H1 (cell line): Measurements from ENCODE around the gene USP1. TPM values are rescaled to one million over a fixed set of nuclear protein-coding genes. Genes with fewer than 3 reads are reported as not detected.

Source experiments
- CTCF ChIA-PET: fragments of 300-600 bp; sonication (Branson Sonifier 250); formaldehyde crosslinking; loops from one replicate; lab custom pipeline; 2021; ENCODE audit not compliant: partially characterized antibody; lab: Charles Lee
- POLR2A ChIA-PET: fragments of 300-600 bp; sonication (Branson Sonifier 250); formaldehyde crosslinking; loops from one replicate; lab custom pipeline; 2021; ENCODE audit warnings: inconsistent platforms; ENCODE audit not compliant: partially characterized antibody; lab: Charles Lee
- DNase-seq, 2 experiments: peaks; one replicate each; pipeline versions ENCODE4 v3.0.0 to v3.0.0-alpha.2; 2010 to 2022; ENCODE audit warnings: low spot score in 2 of 2, low read depth in 1 of 2, mixed read lengths in 1 of 2
- FAIRE-seq: peaks from 2 replicates; lab custom pipeline; 2011; peaks lifted over from hg19 to GRCh38; lab: Jason Lieb, UNC
- H2AFZ ChIP-seq: 2 replicates; pipeline ENCODE4 v1.8.1; 2012; ENCODE audit warnings: low read length, inconsistent platforms
- H2AK5ac ChIP-seq: 2 replicates; pipeline ENCODE4 v1.6.1; 2013; ENCODE audit warnings: low read depth, low read length
- H2BK120ac ChIP-seq: replicated peaks from 2 replicates; pipeline ENCODE3; 2013; ENCODE audit warnings: low read depth, low read length, inconsistent platforms
- H2BK12ac ChIP-seq: 2 replicates; pipeline ENCODE4 v1.6.1; 2013; ENCODE audit warnings: low read depth, low read length
- H2BK15ac ChIP-seq: 2 replicates; pipeline ENCODE4 v1.6.1; 2013; ENCODE audit warnings: low read length
- H2BK20ac ChIP-seq: 2 replicates; pipeline ENCODE4 v1.6.1; 2013; ENCODE audit warnings: low read length
- H2BK5ac ChIP-seq: 2 replicates; pipeline ENCODE4 v1.6.1; 2013; ENCODE audit warnings: low read depth, low read length
- H3K14ac ChIP-seq: 2 replicates; pipeline ENCODE4 v1.6.1; 2013; ENCODE audit warnings: inconsistent platforms; ENCODE audit not compliant: insufficient read length
- H3K18ac ChIP-seq: 2 replicates; pipeline ENCODE4 v1.6.1; 2013; ENCODE audit warnings: low read length; ENCODE audit errors: extremely low read depth
- H3K23ac ChIP-seq: 2 replicates; pipeline ENCODE4 v1.6.1; 2013; ENCODE audit warnings: inconsistent platforms; ENCODE audit not compliant: insufficient read length
- H3K23me2 ChIP-seq: 2 replicates; pipeline ENCODE4 v1.6.1; 2013; ENCODE audit warnings: low read depth, low read length
- H3K27ac ChIP-seq: 2 replicates; pipeline ENCODE4 v1.6.1; 2011; ENCODE audit warnings: low read depth, low read length, inconsistent platforms
- H3K27me3 ChIP-seq, 4 experiments: replicated peaks in 1 of 4; 1 replicate in 1 of 4; 2 replicates in 3 of 4; pipeline versions ENCODE4 v1.6.1 to v1.8.1; 2011 to 2013; ENCODE audit warnings: low read length in 3 of 4, mild to moderate bottlenecking in 3 of 4, inconsistent platforms in 2 of 4, mixed read lengths in 2 of 4, moderate library complexity in 1 of 4; ENCODE audit not compliant: control insufficient read depth in 3 of 4, insufficient read depth in 3 of 4; ENCODE audit errors: extremely low read depth in 1 of 4
- H3K36me3 ChIP-seq, 4 experiments: 2 replicates each; pipeline versions ENCODE4 v1.6.1 to v1.8.1; 2011 to 2013; ENCODE audit warnings: mild to moderate bottlenecking in 4 of 4, low read length in 3 of 4, moderate library complexity in 2 of 4, control low read depth in 1 of 4, inconsistent platforms in 1 of 4; ENCODE audit not compliant: insufficient read depth in 4 of 4, control insufficient read depth in 2 of 4
- H3K4ac ChIP-seq: replicated peaks from 2 replicates; pipeline ENCODE3; 2013; ENCODE audit warnings: low read length, low read depth, mixed read lengths, inconsistent platforms; ENCODE audit not compliant: insufficient read length
- H3K4me1 ChIP-seq, 4 experiments: replicated peaks in 1 of 4; 1 replicate in 1 of 4; 2 replicates in 3 of 4; pipeline versions ENCODE4 v1.6.1 to v1.8.1; 2011 to 2013; ENCODE audit warnings: low read length in 3 of 4, inconsistent platforms in 2 of 4, mixed read lengths in 1 of 4; ENCODE audit not compliant: insufficient read depth in 4 of 4, control insufficient read depth in 3 of 4
- H3K4me2 ChIP-seq, 2 experiments: 2 replicates each; pipeline versions ENCODE4 v1.6.1 to v1.8.1; 2011 to 2013; ENCODE audit warnings: low read depth in 2 of 2, low read length in 2 of 2, control low read depth in 1 of 2, inconsistent platforms in 1 of 2, mild to moderate bottlenecking in 1 of 2; ENCODE audit not compliant: insufficient read depth in 1 of 2
- H3K4me3 ChIP-seq, 4 experiments: fragments of 200-600, 300-600 bp in 1 of 4; sonication (generic), shearing (Covaris generic), sonication (Bioruptor Twin) in 1 of 4; 2 replicates each; pipeline versions ENCODE4 v1.5.1 to v1.8.1; 2011 to 2016; ENCODE audit warnings: low read length in 4 of 4, low read depth in 3 of 4, control low read depth in 2 of 4, inconsistent platforms in 2 of 4, mild to moderate bottlenecking in 2 of 4, mixed read lengths in 1 of 4, moderate library complexity in 1 of 4; ENCODE audit not compliant: insufficient read depth in 2 of 4; ENCODE audit errors: extremely low read depth in 1 of 4
- H3K56ac ChIP-seq: replicated peaks from 2 replicates; pipeline ENCODE3; 2013; ENCODE audit warnings: low read depth, mild to moderate bottlenecking, mixed read lengths, low read length, inconsistent platforms; ENCODE audit not compliant: insufficient read length
- H3K79me1 ChIP-seq: 2 replicates; pipeline ENCODE4 v1.6.1; 2013; ENCODE audit warnings: low read depth, low read length, control low read depth
- H3K79me2 ChIP-seq, 2 experiments: 2 replicates each; pipeline versions ENCODE4 v1.6.1 to v1.8.1; 2012 to 2013; ENCODE audit warnings: low read length in 2 of 2, mild to moderate bottlenecking in 2 of 2, inconsistent platforms in 1 of 2; ENCODE audit not compliant: insufficient read depth in 2 of 2, control insufficient read depth in 1 of 2
- H3K9ac ChIP-seq, 4 experiments: replicated peaks in 1 of 4; 1 replicate in 1 of 4; 2 replicates in 3 of 4; pipeline versions ENCODE4 v1.6.1 to v1.8.1; 2011 to 2013; ENCODE audit warnings: low read depth in 3 of 4, low read length in 3 of 4, control low read depth in 2 of 4, mild to moderate bottlenecking in 2 of 4, moderate library complexity in 2 of 4, inconsistent platforms in 1 of 4; ENCODE audit errors: extremely low read depth in 1 of 4
- H3K9me3 ChIP-seq, 2 experiments: 2 replicates each; pipeline versions ENCODE4 v1.6.1 to v1.8.1; 2012 to 2013; ENCODE audit warnings: mild to moderate bottlenecking in 2 of 2, moderate library complexity in 2 of 2, control low read depth in 1 of 2, inconsistent platforms in 1 of 2, low read depth in 1 of 2, low read length in 1 of 2, mixed read lengths in 1 of 2; ENCODE audit not compliant: insufficient read depth in 2 of 2
- H4K20me1 ChIP-seq, 2 experiments: replicated peaks in 1 of 2; 2 replicates each; pipeline versions ENCODE3 to v1.8.1; 2011 to 2013; ENCODE audit warnings: inconsistent platforms in 2 of 2, low read length in 2 of 2, mild to moderate bottlenecking in 1 of 2; ENCODE audit not compliant: insufficient read depth in 2 of 2, control insufficient read depth in 1 of 2
- H4K5ac ChIP-seq: 2 replicates; pipeline ENCODE4 v1.6.1; 2013; ENCODE audit warnings: low read length, low read depth, mixed read lengths, inconsistent platforms; ENCODE audit not compliant: insufficient read length
- H4K8ac ChIP-seq: 2 replicates; pipeline ENCODE4 v1.8.0; 2013; ENCODE audit warnings: mild to moderate bottlenecking, moderate library complexity, low read length, inconsistent platforms; ENCODE audit not compliant: insufficient read depth; ENCODE audit errors: extremely low read depth
- H4K91ac ChIP-seq: replicated peaks from 2 replicates; pipeline ENCODE3; 2013; ENCODE audit warnings: low read length, mixed read lengths, inconsistent platforms; ENCODE audit not compliant: insufficient read length
- ASH2L ChIP-seq: fragments of 200-600, 300-600 bp; sonication (generic); IDR thresholded peaks from one replicate; pipeline ENCODE4 v1.7.1; 2017; ENCODE audit warnings: low read length
- GTF2F1 ChIP-seq: IDR thresholded peaks from 2 replicates; pipeline ENCODE4 v1.6.1; 2012; ENCODE audit warnings: low read depth, low read length, improper control_type of control experiment, borderline replicate concordance
- JUND ChIP-seq: IDR thresholded peaks from 2 replicates; pipeline ENCODE4 v1.6.1; 2011; ENCODE audit warnings: mild to moderate bottlenecking, improper control_type of control experiment, low read length
- KDM5A ChIP-seq: fragments of 200-600 bp; IDR thresholded peaks from 2 replicates; pipeline ENCODE4 v1.7.1; 2012; ENCODE audit warnings: mild to moderate bottlenecking, low read length, inconsistent platforms, mixed read lengths
- NANOG ChIP-seq: IDR thresholded peaks from 2 replicates; pipeline ENCODE4 v1.6.1; 2011; ENCODE audit warnings: low read length, low read depth, mild to moderate bottlenecking, inconsistent platforms; ENCODE audit not compliant: insufficient read depth, poor library complexity, severe bottlenecking
- POU5F1 ChIP-seq: IDR thresholded peaks from 2 replicates; pipeline ENCODE4 v1.6.1; 2011; ENCODE audit warnings: low read depth, mild to moderate bottlenecking, low read length, moderate library complexity
- RFX5 ChIP-seq: IDR thresholded peaks from 2 replicates; pipeline ENCODE4 v1.6.1; 2011; ENCODE audit warnings: low read depth, low read length, improper control_type of control experiment, borderline replicate concordance
- SIN3A ChIP-seq, 2 experiments: IDR thresholded peaks in 1 of 2; conservative IDR thresholded peaks in 1 of 2; 2 replicates each; pipeline ENCODE4 v1.6.1; 2011 to 2012; ENCODE audit warnings: low read length in 2 of 2, improper control_type of control experiment in 1 of 2, low read depth in 1 of 2, mild to moderate bottlenecking in 1 of 2
- SIRT6 ChIP-seq: IDR thresholded peaks from one replicate; pipeline ENCODE4 v1.7.1; 2012; ENCODE audit warnings: low read length, inconsistent platforms
- TAF7 ChIP-seq: optimal IDR thresholded peaks from 2 replicates; pipeline ENCODE3; 2011; ENCODE audit warnings: low read depth, mild to moderate bottlenecking, inconsistent platforms, low read length, moderate library complexity, borderline replicate concordance
- ZNF274 ChIP-seq: IDR thresholded peaks from 2 replicates; pipeline ENCODE4 v1.7.0; 2012; ENCODE audit warnings: low read length, borderline replicate concordance; ENCODE audit errors: extremely low read depth
- WGBS, 2 experiments: shearing (Covaris generic) in 1 of 2; methylation state at CpG; one replicate each; pipeline versions ENCODE4 v1.1.6 to v1.1.7; 2013 to 2015; ENCODE audit warnings: low lambda C conversion rate in 2 of 2, mixed read lengths in 2 of 2, inconsistent platforms in 1 of 2, low coverage in 1 of 2, missing lambda C conversion rate in 1 of 2; ENCODE audit not compliant: insufficient replicate concordance in 2 of 2, insufficient coverage in 1 of 2, insufficient read length in 1 of 2; ENCODE audit errors: extremely low coverage in 1 of 2, missing lambda C conversion rate in 1 of 2; 5-methylcytosine and 5-hydroxymethylcytosine counted together
- polyA plus RNA-seq, 7 experiments: library from polyadenylated mRNA; depleted of rRNA in 3 of 7; stranded (reverse) in 5 of 7; unstranded in 2 of 7; fragments of >200 nt in 5 of 7; fragments of 200-250 nt in 2 of 7; gene quantifications; 1 replicate in 5 of 7; 2 replicates in 1 of 7; 4 replicates in 1 of 7; pipeline versions ENCODE4 v1.2.1 to v1.2.3, GENCODE V29; 2011 to 2013; ENCODE audit warnings: missing spikeins in 2 of 7, mixed read lengths in 2 of 7
- total RNA-seq: library from RNA; stranded (reverse); fragmentation: NEBNext Ultra II Directional; extraction: Animal tissue kit (Norgen Biotek cat#: 25700); gene quantifications from 2 replicates; pipeline ENCODE4 v1.2.1, GENCODE V29; 2021
- TF ChIP-seq, protein P1 (sequence below), 3 experiments: IDR thresholded peaks; 1 replicate in 2 of 3; 2 replicates in 1 of 3; pipeline versions ENCODE4 v1.5.1 to v1.6.1; 2011; ENCODE audit warnings: low read length in 3 of 3, mild to moderate bottlenecking in 3 of 3, inconsistent platforms in 2 of 3, low read depth in 1 of 3, moderate library complexity in 1 of 3; ENCODE audit not compliant: insufficient read depth in 1 of 3; ENCODE audit errors: control extremely low read depth in 1 of 3

USP1 gene
- total and polyA plus RNA-seq, 2 of the 8 experiments (the other 6 are each of a cell fraction or from before 2014, with no cell fraction given) = 9.1 to 49.6 TPM

- Histone ChIP-seq H2BK5ac (no peak overlapping the region), H3K23ac (no peak overlapping the region), H4K20me1 (peaks cover 0 to 2% of the 10 kb centered on the region in 2 experiments), H2AFZ (no peak overlapping the region), H2BK15ac (no peak overlapping the region), H3K23me2 (no peaks in the 10 kb centered on the region), H3K9me3 (no peaks in the 10 kb centered on the region), H3K4ac (no peak overlapping the region), H2BK20ac (no peak overlapping the region), H3K4me2 (no peak overlapping the region), H2AK5ac (no peak overlapping the region), H4K91ac (no peak overlapping the region), H3K56ac (no peak overlapping the region), H3K14ac (no peak overlapping the region), H3K27ac (no peak overlapping the region), H3K36me3 (peaks cover 10 to 83% (median 43%) of the 10 kb centered on the region in 4 experiments), H3K27me3 (no peaks in the 10 kb centered on the region), H3K9ac (no peak overlapping the region), H4K8ac (no peak overlapping the region), H3K79me1 (no peaks in the 10 kb centered on the region), H3K4me1 (no peaks in the 10 kb centered on the region), H2BK120ac (no peak overlapping the region), H3K18ac (no peak overlapping the region), H2BK12ac (no peak overlapping the region), H3K79me2 (peaks cover 0 to 1% of the 10 kb centered on the region in 2 experiments; a peak in 2 of 4 replicates), H4K5ac (no peak overlapping the region), H3K4me3 (no peak overlapping the region)
- 94% methylated on average over 2 of the region's 2 CpGs; no CpG with 5 or more reads in 1 of the 2 experiments for WGBS, 2 experiments
- POLR2A ChIA-PET = interaction anchor here (0.9 kb wide), 1 partner anchor 11 kb away, joined by 3 read pairs; no protein-coding TSS in a partner anchor
- CTCF ChIA-PET = no interaction called here
- DNase-seq (no peak), FAIRE-seq (no peak)
- no peak for TF ChIP-seq POU5F1
- no peak for TF ChIP-seq ZNF274
- TF ChIP-seq SIRT6 = no peak
- TF ChIP-seq RFX5 = no peak
- no peak for TF ChIP-seq JUND
- no peak for TF ChIP-seq NANOG
- TF ChIP-seq, protein P1, sequence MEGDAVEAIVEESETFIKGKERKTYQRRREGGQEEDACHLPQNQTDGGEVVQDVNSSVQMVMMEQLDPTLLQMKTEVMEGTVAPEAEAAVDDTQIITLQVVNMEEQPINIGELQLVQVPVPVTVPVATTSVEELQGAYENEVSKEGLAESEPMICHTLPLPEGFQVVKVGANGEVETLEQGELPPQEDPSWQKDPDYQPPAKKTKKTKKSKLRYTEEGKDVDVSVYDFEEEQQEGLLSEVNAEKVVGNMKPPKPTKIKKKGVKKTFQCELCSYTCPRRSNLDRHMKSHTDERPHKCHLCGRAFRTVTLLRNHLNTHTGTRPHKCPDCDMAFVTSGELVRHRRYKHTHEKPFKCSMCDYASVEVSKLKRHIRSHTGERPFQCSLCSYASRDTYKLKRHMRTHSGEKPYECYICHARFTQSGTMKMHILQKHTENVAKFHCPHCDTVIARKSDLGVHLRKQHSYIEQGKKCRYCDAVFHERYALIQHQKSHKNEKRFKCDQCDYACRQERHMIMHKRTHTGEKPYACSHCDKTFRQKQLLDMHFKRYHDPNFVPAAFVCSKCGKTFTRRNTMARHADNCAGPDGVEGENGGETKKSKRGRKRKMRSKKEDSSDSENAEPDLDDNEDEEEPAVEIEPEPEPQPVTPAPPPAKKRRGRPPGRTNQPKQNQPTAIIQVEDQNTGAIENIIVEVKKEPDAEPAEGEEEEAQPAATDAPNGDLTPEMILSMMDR (IDR thresholded peaks at IDR 0.05; ENCODE audit: control extremely low read depth in 1 of 3, insufficient read depth in 1 of 3, low read depth in 1 of 3, low read length in 3 of 3) = no peak
- no peak for TF ChIP-seq ASH2L
- TF ChIP-seq KDM5A = no peak
- no peak for TF ChIP-seq GTF2F1
- no peak for TF ChIP-seq TAF7
- TF ChIP-seq SIN3A (conservative IDR thresholded peaks at IDR 0.05 in 1 of 2, IDR thresholded peaks at IDR 0.05 in 1 of 2; ENCODE audit: low read depth in 1 of 2, low read length in 2 of 2) = no peak
Observed at GRCh38 chr1:62450301-62450700, 13.5 kb downstream of the USP1 start.
